Nephron progenitor cell (in vitro differentiated cells): ENCODE measurements around the gene GAGE12H.
A peak's percentile ranks its signal among the peaks of the same experiment; 100 is the strongest.

Experiments used
- DNase-seq: peaks from one replicate; pipeline ENCODE4 v3.0.0; 2021
- H3K27ac Mint-ChIP-seq: 2 replicates; pipeline ENCODE4 v1.8.0; 2021; ENCODE audit warnings: mild to moderate bottlenecking, moderate library complexity, mixed read lengths
- H3K27me3 Mint-ChIP-seq: 2 replicates; pipeline ENCODE4 v1.8.0; 2021; ENCODE audit warnings: mild to moderate bottlenecking, low read depth, mixed read lengths; ENCODE audit not compliant: poor library complexity
- H3K36me3 Mint-ChIP-seq: 2 replicates; pipeline ENCODE4 v1.8.0; 2021; ENCODE audit warnings: low read depth, mixed read lengths
- H3K4me1 Mint-ChIP-seq: 2 replicates; pipeline ENCODE4 v1.8.0; 2021; ENCODE audit warnings: mixed read lengths
- H3K4me3 Mint-ChIP-seq: 2 replicates; pipeline ENCODE4 v1.8.0; 2021; ENCODE audit warnings: mild to moderate bottlenecking, moderate library complexity, mixed read lengths
- H3K9me3 Mint-ChIP-seq: 2 replicates; pipeline ENCODE4 v1.8.0; 2021; ENCODE audit warnings: mild to moderate bottlenecking, moderate library complexity, mixed read lengths
- TF ChIP-seq, protein P1 (sequence below): fragments of 200-600 bp; sonication (generic); IDR thresholded peaks from 2 replicates; pipeline ENCODE4 v1.5.0; 2021; ENCODE audit warnings: antibody characterized with exemption

The GAGE12H gene

DNA sequence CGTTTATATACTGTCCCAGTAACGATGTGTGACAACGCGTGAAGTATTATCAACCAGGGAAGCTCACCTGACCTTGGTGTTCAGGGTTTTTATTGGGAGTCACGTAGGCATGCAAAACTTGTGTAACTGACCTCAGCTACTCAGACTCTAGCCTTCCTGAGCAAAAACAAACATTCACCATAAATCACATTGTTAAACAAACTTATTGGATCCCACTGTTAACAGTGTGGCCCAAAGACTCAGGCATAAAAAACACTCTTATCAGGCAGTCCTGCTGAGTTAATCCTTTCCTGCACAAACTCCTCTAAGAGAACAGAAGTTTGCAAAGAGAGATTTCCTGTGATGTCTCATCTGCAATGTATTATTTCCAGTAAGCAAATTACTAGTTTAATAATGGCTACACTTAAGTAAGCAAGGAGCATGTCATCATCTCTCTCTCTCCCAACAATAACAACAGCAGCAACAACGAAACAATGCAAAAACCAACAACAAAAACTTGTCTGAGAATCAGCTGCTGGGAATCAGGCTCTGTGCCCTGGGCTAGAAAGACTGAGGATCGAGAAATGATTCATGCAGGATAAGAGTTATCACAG is 31.1 kb downstream of the GAGE12H start:
- Mint-ChIP-seq H3K27ac (no peak overlapping the region), H3K9me3 (peaks cover 61% of the 10 kb centered on the region), H3K4me3 (no peak overlapping the region), H3K4me1 (no peaks in the 10 kb centered on the region), H3K27me3 (peaks cover 4% of the 10 kb centered on the region), H3K36me3 (peaks cover 5% of the 10 kb centered on the region)
- TF ChIP-seq, protein P1, sequence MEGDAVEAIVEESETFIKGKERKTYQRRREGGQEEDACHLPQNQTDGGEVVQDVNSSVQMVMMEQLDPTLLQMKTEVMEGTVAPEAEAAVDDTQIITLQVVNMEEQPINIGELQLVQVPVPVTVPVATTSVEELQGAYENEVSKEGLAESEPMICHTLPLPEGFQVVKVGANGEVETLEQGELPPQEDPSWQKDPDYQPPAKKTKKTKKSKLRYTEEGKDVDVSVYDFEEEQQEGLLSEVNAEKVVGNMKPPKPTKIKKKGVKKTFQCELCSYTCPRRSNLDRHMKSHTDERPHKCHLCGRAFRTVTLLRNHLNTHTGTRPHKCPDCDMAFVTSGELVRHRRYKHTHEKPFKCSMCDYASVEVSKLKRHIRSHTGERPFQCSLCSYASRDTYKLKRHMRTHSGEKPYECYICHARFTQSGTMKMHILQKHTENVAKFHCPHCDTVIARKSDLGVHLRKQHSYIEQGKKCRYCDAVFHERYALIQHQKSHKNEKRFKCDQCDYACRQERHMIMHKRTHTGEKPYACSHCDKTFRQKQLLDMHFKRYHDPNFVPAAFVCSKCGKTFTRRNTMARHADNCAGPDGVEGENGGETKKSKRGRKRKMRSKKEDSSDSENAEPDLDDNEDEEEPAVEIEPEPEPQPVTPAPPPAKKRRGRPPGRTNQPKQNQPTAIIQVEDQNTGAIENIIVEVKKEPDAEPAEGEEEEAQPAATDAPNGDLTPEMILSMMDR, result no peak
- DNase-seq, result no peak

DNA sequence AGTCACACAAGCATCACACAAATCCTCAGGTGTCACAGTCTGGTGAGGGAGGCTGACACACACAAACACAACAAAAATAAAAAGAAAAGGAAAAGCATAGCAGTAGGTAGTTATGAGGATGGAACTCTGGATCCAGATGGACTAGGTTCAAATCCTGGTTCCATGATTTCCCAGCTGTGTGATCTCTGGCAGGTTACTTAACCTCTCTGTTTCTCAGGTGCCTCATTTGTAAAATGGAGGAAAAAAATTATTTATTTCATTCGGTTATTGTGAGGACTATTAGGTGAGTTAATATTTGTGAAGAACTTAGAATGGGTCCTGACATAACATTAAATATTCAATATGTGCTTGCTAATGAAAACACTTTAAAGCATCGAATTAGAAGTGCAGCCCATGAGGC is 38.8 kb downstream of the GAGE12H start:
- Mint-ChIP-seq H3K36me3 (no peaks in the 10 kb centered on the region), H3K27ac (no peak overlapping the region), H3K4me1 (no peaks in the 10 kb centered on the region), H3K27me3 (no peaks in the 10 kb centered on the region), H3K4me3 (no peak overlapping the region), H3K9me3 (peaks cover 48% of the 10 kb centered on the region)
- DNase-seq, result no peak
- TF ChIP-seq, protein P1, result no peak

DNA sequence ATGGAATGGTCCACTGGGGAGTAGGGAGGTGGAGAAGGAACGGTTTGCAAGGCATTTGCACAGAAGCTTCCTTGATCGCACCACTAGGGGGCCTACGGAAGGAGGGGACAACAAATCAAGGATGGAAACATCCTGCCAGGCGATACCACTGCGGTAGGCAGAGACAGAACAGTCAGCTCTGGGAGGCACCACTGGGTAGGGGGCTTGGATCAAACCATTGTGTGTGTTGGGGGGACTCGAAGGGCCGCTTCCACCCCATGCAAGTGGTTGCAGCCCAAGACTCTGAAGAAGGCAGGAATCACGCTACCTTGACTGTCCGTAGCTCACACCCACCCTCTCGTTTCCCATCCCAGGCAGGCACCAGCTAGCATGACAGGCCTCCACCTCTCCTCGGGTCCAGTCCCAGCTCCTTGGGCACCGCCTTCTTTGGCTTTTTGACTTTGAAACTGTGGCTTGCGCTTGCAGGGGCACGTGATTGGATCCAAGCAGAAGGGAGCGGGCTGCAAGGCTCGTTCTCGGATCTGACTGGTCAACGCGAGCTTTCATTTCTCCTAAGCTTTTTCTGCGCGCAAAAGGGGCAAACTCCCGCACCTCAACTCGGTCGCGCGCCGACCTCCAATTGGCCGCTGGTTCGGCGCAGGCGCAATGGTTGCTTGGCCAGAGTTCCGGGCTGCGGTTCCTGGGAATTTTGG is 47.5 kb downstream of the GAGE12H start:
- peaks cover 4% of the 10 kb centered on the region for H3K36me3 Mint-ChIP-seq
- H3K4me1 Mint-ChIP-seq, result no peaks in the 10 kb centered on the region
- H3K9me3 Mint-ChIP-seq, result peaks cover 82% of the 10 kb centered on the region
- H3K27ac Mint-ChIP-seq, result no peak overlapping the region
- H3K4me3 Mint-ChIP-seq, result no peak overlapping the region
- peaks cover 7% of the 10 kb centered on the region for H3K27me3 Mint-ChIP-seq
- TF ChIP-seq, protein P1, result no peak
- peak; percentile 3 for DNase-seq
